MCF 10A (cell line): ENCODE data around the gene CPLX3. TPM values are rescaled to one million over a fixed set of nuclear protein-coding genes. Genes with fewer than 3 reads are reported as not detected.
"Not testable (repeated sequence)": the region's sequence is repeated elsewhere in the genome, so short reads cannot be mapped to it uniquely, and the experiment has no call there.

ENCODE experiments used
- BruUV-seq: library from RNA; stranded (reverse); fragments of 400-500 nt; replicated peaks from 2 replicates; lab custom pipeline; 2021; lab: Mats Ljungman, UMichigan
- CTCF ChIA-PET: fragments of 300-600 bp; sonication (Branson Sonifier 250); formaldehyde crosslinking; extraction: SDS; loops from one replicate; lab custom pipeline; 2021; ENCODE audit warnings: antibody characterized with exemption, inconsistent platforms; lab: Yijun Ruan, JAX
- POLR2A ChIA-PET: fragments of 300-600, 350-650 bp; sonication (Branson Sonifier 250); formaldehyde crosslinking; extraction: SDS; loops from one replicate; lab custom pipeline; 2020; ENCODE audit warnings: antibody characterized with exemption, inconsistent platforms; lab: Yijun Ruan, JAX
- DNase-seq: peaks from one replicate; pipeline ENCODE4 v3.0.0-alpha.2; 2018; ENCODE audit not compliant: unreplicated experiment
- H3K27ac Mint-ChIP-seq: one replicate; pipeline ENCODE4 v1.8.0; 2022; ENCODE audit warnings: mild to moderate bottlenecking, low read depth, mixed read lengths; ENCODE audit not compliant: unreplicated experiment
- H3K27me3 Mint-ChIP-seq: one replicate; pipeline ENCODE4 v1.8.0; 2022; ENCODE audit warnings: mixed read lengths; ENCODE audit not compliant: insufficient read depth, unreplicated experiment
- H3K36me3 Mint-ChIP-seq: one replicate; pipeline ENCODE4 v1.8.0; 2022; ENCODE audit warnings: mild to moderate bottlenecking, moderate library complexity, mixed read lengths; ENCODE audit not compliant: insufficient read depth, unreplicated experiment
- H3K4me1 Mint-ChIP-seq: one replicate; pipeline ENCODE4 v1.8.0; 2022; ENCODE audit warnings: mixed read lengths; ENCODE audit not compliant: insufficient read depth, unreplicated experiment
- H3K4me3 Mint-ChIP-seq: one replicate; pipeline ENCODE4 v1.8.0; 2022; ENCODE audit warnings: mild to moderate bottlenecking, moderate library complexity, mixed read lengths; ENCODE audit not compliant: unreplicated experiment
- H3K9me3 Mint-ChIP-seq: one replicate; pipeline ENCODE4 v1.8.0; 2022; ENCODE audit warnings: mixed read lengths; ENCODE audit not compliant: unreplicated experiment
- intact Hi-C: fragments of 100-400 bp; cut with micrococcal nuclease; formaldehyde crosslinking; loops from 2 replicates; pipeline ENCODE4 v1.14.1; 2022
- total RNA-seq: library from RNA; stranded (reverse); gene quantifications from 2 replicates; pipeline ENCODE4 v1.2.3, GENCODE V29; 2022
- TF ChIP-seq, protein P1 (sequence below): fragments of 200-600 bp; IDR thresholded peaks from one replicate; pipeline ENCODE4 v1.8.0; 2022; ENCODE audit warnings: antibody characterized with exemption, mild to moderate bottlenecking; ENCODE audit not compliant: unreplicated experiment

Gene CPLX3
- total RNA-seq, 1 experiment from 2014 or later: not detected

GRCh38 chr15:74783808-74784175 lies 42.6 kb upstream of the CPLX3 start:
- intact Hi-C loops: loop anchor here (10.0 kb wide), 1 partner anchor 421 kb away; the partner anchor contains the start of gene C15orf39
- H3K36me3 Mint-ChIP-seq: no peaks in the 10 kb centered on the region
- no TSS peak for BruUV-seq
- DNase-seq: no peak
- CTCF ChIA-PET: interaction anchor here (0.6 to 3.9 kb wide), 12 partner anchors 9 to 408 kb away, joined by 3 to 26 read pairs (median 4); no protein-coding TSS in a partner anchor
- no peaks in the 10 kb centered on the region for H3K9me3 Mint-ChIP-seq
- no peaks in the 10 kb centered on the region for H3K27me3 Mint-ChIP-seq
- H3K27ac Mint-ChIP-seq: peak overlapping the region; percentile 85
- POLR2A ChIA-PET: interaction anchor here (0.6 to 4.3 kb wide), 15 partner anchors 8 to 667 kb away, joined by 3 to 33 read pairs (median 4); partner anchors contain the start of genes FAM219B and SIN3A
- TF ChIP-seq, protein P1, sequence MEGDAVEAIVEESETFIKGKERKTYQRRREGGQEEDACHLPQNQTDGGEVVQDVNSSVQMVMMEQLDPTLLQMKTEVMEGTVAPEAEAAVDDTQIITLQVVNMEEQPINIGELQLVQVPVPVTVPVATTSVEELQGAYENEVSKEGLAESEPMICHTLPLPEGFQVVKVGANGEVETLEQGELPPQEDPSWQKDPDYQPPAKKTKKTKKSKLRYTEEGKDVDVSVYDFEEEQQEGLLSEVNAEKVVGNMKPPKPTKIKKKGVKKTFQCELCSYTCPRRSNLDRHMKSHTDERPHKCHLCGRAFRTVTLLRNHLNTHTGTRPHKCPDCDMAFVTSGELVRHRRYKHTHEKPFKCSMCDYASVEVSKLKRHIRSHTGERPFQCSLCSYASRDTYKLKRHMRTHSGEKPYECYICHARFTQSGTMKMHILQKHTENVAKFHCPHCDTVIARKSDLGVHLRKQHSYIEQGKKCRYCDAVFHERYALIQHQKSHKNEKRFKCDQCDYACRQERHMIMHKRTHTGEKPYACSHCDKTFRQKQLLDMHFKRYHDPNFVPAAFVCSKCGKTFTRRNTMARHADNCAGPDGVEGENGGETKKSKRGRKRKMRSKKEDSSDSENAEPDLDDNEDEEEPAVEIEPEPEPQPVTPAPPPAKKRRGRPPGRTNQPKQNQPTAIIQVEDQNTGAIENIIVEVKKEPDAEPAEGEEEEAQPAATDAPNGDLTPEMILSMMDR: no peak
- peaks cover 34% of the 10 kb centered on the region for H3K4me1 Mint-ChIP-seq
- peak overlapping the region; percentile 92 for H3K4me3 Mint-ChIP-seq

DNA sequence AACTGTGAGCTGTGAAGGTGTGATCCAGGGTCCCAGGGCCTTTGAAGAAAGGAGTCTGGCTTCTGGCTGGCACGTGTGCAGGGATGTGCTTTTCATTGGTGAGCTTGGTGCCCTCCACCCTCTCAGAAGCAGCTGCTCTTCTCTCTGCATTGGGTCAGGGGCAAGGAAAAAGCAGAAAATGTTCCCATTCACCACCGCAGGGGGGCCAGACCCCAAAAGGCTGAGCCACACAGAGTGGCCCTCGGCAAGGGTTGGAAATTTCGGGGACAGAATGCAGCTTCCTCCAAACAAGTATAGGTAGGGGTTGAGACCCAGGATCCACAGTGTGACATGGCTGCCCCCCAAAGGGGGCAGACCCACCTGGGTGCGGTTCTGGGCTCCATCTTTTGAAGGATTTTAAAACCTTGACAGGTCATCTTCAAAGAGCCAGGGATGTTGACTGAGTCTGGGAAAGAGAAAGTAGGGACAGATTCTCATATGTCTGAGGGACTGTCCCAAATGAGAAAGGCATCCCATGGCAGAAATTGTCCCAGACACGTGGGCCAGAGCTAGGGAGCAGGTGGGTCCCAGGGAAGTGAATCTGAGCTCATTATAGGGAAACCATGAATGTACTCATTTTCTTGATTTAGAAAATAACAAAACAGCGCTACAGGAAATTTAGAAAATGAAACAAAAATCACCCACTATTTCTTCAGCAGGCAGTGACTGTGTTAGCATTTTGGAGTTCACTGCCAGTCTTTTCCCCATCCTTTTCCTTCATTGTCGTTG lies 41.8 kb upstream of the CPLX3 start:
- POLR2A ChIA-PET: interaction anchor here (0.7 to 2.0 kb wide), 5 partner anchors 13 to 165 kb away, joined by 3 to 10 read pairs (median 5); partner anchors contain the start of gene FAM219B

GRCh38 chr15:74785194-74786032 lies 41.0 kb upstream of the CPLX3 start:
- H3K4me1 Mint-ChIP-seq: peaks cover 44% of the 10 kb centered on the region
- CTCF ChIA-PET: interaction anchor here (0.6 to 4.1 kb wide), 11 partner anchors 8 to 153 kb away, joined by 3 to 27 read pairs (median 3); no protein-coding TSS in a partner anchor
- peak overlapping the region; percentile 11 for H3K4me3 Mint-ChIP-seq

More for the DNA sequence above, 41.8 kb upstream of the CPLX3 start:
- Mint-ChIP-seq H3K4me1 (peaks cover 40% of the 10 kb centered on the region), H3K36me3 (no peaks in the 10 kb centered on the region), H3K27me3 (no peaks in the 10 kb centered on the region), H3K4me3 (peak overlapping the region; percentile 92), H3K27ac (no peak overlapping the region), H3K9me3 (no peaks in the 10 kb centered on the region)
- BruUV-seq: no TSS peak
- CTCF ChIA-PET: interaction anchor here (0.6 to 3.3 kb wide), 10 partner anchors 9 to 167 kb away, joined by 3 to 26 read pairs (median 4); no protein-coding TSS in a partner anchor
- no peak for DNase-seq
- intact Hi-C loops: loop anchor here (10.0 kb wide), 1 partner anchor 420 kb away; the partner anchor contains the start of gene C15orf39
- TF ChIP-seq, protein P1: no peak

GRCh38 chr15:74786081-74786480 lies 40.3 kb upstream of the CPLX3 start:
- not testable (repeated sequence) for H3K4me3 Mint-ChIP-seq, BruUV-seq, H3K27ac Mint-ChIP-seq, H3K36me3 Mint-ChIP-seq, DNase-seq, H3K9me3 Mint-ChIP-seq, H3K27me3 Mint-ChIP-seq
- intact Hi-C loops: loop anchor here (10.0 kb wide), 1 partner anchor 419 kb away; the partner anchor contains the start of gene C15orf39
- POLR2A ChIA-PET: interaction anchor here (1.4 kb wide), 1 partner anchor 9 kb away, joined by 3 read pairs; no protein-coding TSS in a partner anchor
- peaks cover 46% of the 10 kb centered on the region for H3K4me1 Mint-ChIP-seq
- CTCF ChIA-PET: interaction anchor here (0.6 to 4.1 kb wide), 4 partner anchors 13 to 126 kb away, joined by 3 to 27 read pairs (median 4); no protein-coding TSS in a partner anchor

More at GRCh38 chr15:74785194-74786032, 41.0 kb upstream of the CPLX3 start:
- intact Hi-C loops: loop anchor here (10.0 kb wide), 1 partner anchor 419 kb away; the partner anchor contains the start of gene C15orf39
- Mint-ChIP-seq H3K36me3 (no peaks in the 10 kb centered on the region), H3K27me3 (no peaks in the 10 kb centered on the region), H3K27ac (peak overlapping the region; percentile 20), H3K9me3 (no peaks in the 10 kb centered on the region)
- DNase-seq: no peak
- no TSS peak for BruUV-seq
- POLR2A ChIA-PET: interaction anchor here (0.7 to 1.6 kb wide), 2 partner anchors 119 to 164 kb away, joined by 3 read pairs; no protein-coding TSS in a partner anchor
- TF ChIP-seq, protein P1: no peak
